ENCODE data around the gene NKD1.
"Not testable (repeated sequence)": the region's sequence is repeated elsewhere in the genome, so short reads cannot be mapped to it uniquely, and the experiment has no call there.

Gene NKD1

GRCh38 chr16:50501986-50502615 is 46.1 kb upstream of the NKD1 start:
- CTCF ChIA-PET = no interaction called here
- POLR2A ChIA-PET = no interaction called here

GRCh38 chr16:50502616-50503011 is 45.6 kb upstream of the NKD1 start:
- DNase-seq (ENCODE audit: extremely low spot score) = no peak
- ChIA-PET POLR2A (no interaction called here), CTCF (no interaction called here)
- no peak for TF ChIP-seq PKNOX1 (IDR thresholded peaks at IDR 0.05)
- no peak for TF ChIP-seq HDGF (IDR thresholded peaks at IDR 0.05; ENCODE audit: borderline replicate concordance)
- no peak for TF ChIP-seq ELF4 (IDR thresholded peaks at IDR 0.05)
- TF ChIP-seq SUZ12 (IDR thresholded peaks at IDR 0.05) = no peak
- TF ChIP-seq SP1 (IDR thresholded peaks at IDR 0.05) = no peak
- no peak for TF ChIP-seq FOXK2 (IDR thresholded peaks at IDR 0.05)
- no peak for TF ChIP-seq L3MBTL2 (conservative IDR thresholded peaks at IDR 0.05)
- no peak for TF ChIP-seq FOXA1 (IDR thresholded peaks at IDR 0.05)

More at GRCh38 chr16:50501986-50502615, 46.1 kb upstream of the NKD1 start:
- TF ChIP-seq FOXK2 (IDR thresholded peaks at IDR 0.05) (no peak), CTBP1 (IDR thresholded peaks at IDR 0.05; ENCODE audit: borderline replicate concordance) (no peak), SUZ12 (IDR thresholded peaks at IDR 0.05) (no peak), SP1 (IDR thresholded peaks at IDR 0.05) (no peak), HDGF (IDR thresholded peaks at IDR 0.05; ENCODE audit: borderline replicate concordance) (no peak), PKNOX1 (IDR thresholded peaks at IDR 0.05) (no peak), FOXM1 (IDR thresholded peaks at IDR 0.05; ENCODE audit: borderline replicate concordance) (no peak), ELF4 (IDR thresholded peaks at IDR 0.05) (no peak), BHLHE40 (IDR thresholded peaks at IDR 0.05; ENCODE audit: borderline replicate concordance) (no peak), LEF1 (IDR thresholded peaks at IDR 0.05; ENCODE audit: borderline replicate concordance) (no peak), NFRKB (IDR thresholded peaks at IDR 0.05) (no peak)
- DNase-seq (ENCODE audit: extremely low spot score) = no peak

- DNase-seq (ENCODE audit: extremely low spot score); CTCF ChIA-PET; POLR2A ChIA-PET: not testable (repeated sequence)
Observed at GRCh38 chr16:50503868-50504531, 44.2 kb upstream of the NKD1 start.

GRCh38 chr16:50505115-50505514 is 43.1 kb upstream of the NKD1 start:
- CTCF ChIA-PET = interaction anchor here (0.6 kb wide), 1 partner anchor 119 kb away, joined by 3 read pairs; no protein-coding TSS in a partner anchor
- TF ChIP-seq BHLHE40 (IDR thresholded peaks at IDR 0.05; ENCODE audit: borderline replicate concordance) = no peak
- no peak for TF ChIP-seq FOXM1 (IDR thresholded peaks at IDR 0.05; ENCODE audit: borderline replicate concordance)
- no peak for TF ChIP-seq ELF4 (IDR thresholded peaks at IDR 0.05)
- TF ChIP-seq HDGF (IDR thresholded peaks at IDR 0.05; ENCODE audit: borderline replicate concordance) = no peak
- no peak for TF ChIP-seq FOXA1 (IDR thresholded peaks at IDR 0.05)
- no peak for TF ChIP-seq CTBP1 (IDR thresholded peaks at IDR 0.05; ENCODE audit: borderline replicate concordance)
- TF ChIP-seq LEF1 (IDR thresholded peaks at IDR 0.05; ENCODE audit: borderline replicate concordance) = no peak
- TF ChIP-seq SUZ12 (IDR thresholded peaks at IDR 0.05) = no peak
- TF ChIP-seq L3MBTL2 (conservative IDR thresholded peaks at IDR 0.05) = no peak
- TF ChIP-seq FOXK2 (IDR thresholded peaks at IDR 0.05) = no peak
- no peak for TF ChIP-seq PKNOX1 (IDR thresholded peaks at IDR 0.05)
- POLR2A ChIA-PET = no interaction called here
- no peak for DNase-seq (ENCODE audit: extremely low spot score)

GRCh38 chr16:50505714-50506542 is 42.3 kb upstream of the NKD1 start:
- no peak for DNase-seq (ENCODE audit: extremely low spot score)
- TF ChIP-seq ELF4 (IDR thresholded peaks at IDR 0.05) = no peak
- TF ChIP-seq ZNF384 (IDR thresholded peaks at IDR 0.05) = no peak
- no peak for TF ChIP-seq TARDBP (IDR thresholded peaks at IDR 0.05)
- TF ChIP-seq FOXA1 (IDR thresholded peaks at IDR 0.05) = no peak
- no peak for TF ChIP-seq BHLHE40 (IDR thresholded peaks at IDR 0.05; ENCODE audit: borderline replicate concordance)
- TF ChIP-seq CTBP1 (IDR thresholded peaks at IDR 0.05; ENCODE audit: borderline replicate concordance) = no peak
- no peak for TF ChIP-seq NFRKB (IDR thresholded peaks at IDR 0.05)
- no peak for TF ChIP-seq SUZ12 (IDR thresholded peaks at IDR 0.05)
- TF ChIP-seq PKNOX1 (IDR thresholded peaks at IDR 0.05) = no peak
- no peak for TF ChIP-seq HDGF (IDR thresholded peaks at IDR 0.05; ENCODE audit: borderline replicate concordance)
- TF ChIP-seq ARNT (IDR thresholded peaks at IDR 0.05) = no peak
- TF ChIP-seq FOXM1 (IDR thresholded peaks at IDR 0.05; ENCODE audit: borderline replicate concordance) = no peak
- POLR2A ChIA-PET = no interaction called here
- CTCF ChIA-PET = interaction anchor here (0.6 kb wide), 1 partner anchor 118 kb away, joined by 3 read pairs; no protein-coding TSS in a partner anchor
